HepG2 (cell line): ENCODE measurements around the gene C1GALT1C1. TPM values are rescaled to one million over a fixed set of nuclear protein-coding genes. Genes with fewer than 3 reads are reported as not detected.

Experiments
- ATAC-seq: fragments of 200-7000 bp; cut with Tn5 transposase; 3 replicates; pipeline ENCODE4 v1.9.1; 2020; ENCODE audit warnings: mild to moderate bottlenecking, moderate library complexity
- BruUV-seq: library from RNA; stranded (reverse); fragments of 400-500 nt; replicated peaks from 2 replicates; lab custom pipeline; 2021; lab: Mats Ljungman, UMichigan
- CTCF ChIA-PET: fragments of 300-600 bp; formaldehyde crosslinking; extraction: SDS; loops from one replicate; lab custom pipeline; 2021; ENCODE audit warnings: low total read pairs, inconsistent platforms, low intra/inter-chr PET ratio; lab: Yijun Ruan, JAX
- POLR2A ChIA-PET: fragments of 350-600 bp; sonication (Branson Sonifier 250); formaldehyde crosslinking; loops from one replicate; lab custom pipeline; 2020; ENCODE audit warnings: antibody characterized with exemption, inconsistent platforms; lab: Yijun Ruan, JAX
- DNase-seq: peaks from one replicate; pipeline ENCODE4 v3.0.0-alpha.2; 2015; ENCODE audit warnings: low spot score
- FAIRE-seq: peaks from 3 replicates; lab custom pipeline; 2011; peaks lifted over from hg19 to GRCh38; lab: Jason Lieb, UNC
- H2AFZ ChIP-seq: one replicate; pipeline ENCODE4 v1.6.1; 2011; ENCODE audit warnings: low read length, inconsistent platforms
- H3K27ac ChIP-seq: fragments of 300-600 bp; 3 replicates; pipeline ENCODE4 v1.8.0; 2011; ENCODE audit warnings: mixed run types, mild to moderate bottlenecking, mixed read lengths, low read length, inconsistent platforms; ENCODE audit not compliant: insufficient read depth; ENCODE audit errors: extremely low read length
- H3K27me3 ChIP-seq, 2 experiments: fragments of 200-600 bp in 1 of 2; 2 replicates in 1 of 2; 3 replicates in 1 of 2; pipeline versions ENCODE4 v1.6.0 to v1.8.0; 2011; ENCODE audit warnings: low read length in 2 of 2, mild to moderate bottlenecking in 2 of 2, moderate library complexity in 2 of 2, inconsistent platforms in 1 of 2; ENCODE audit not compliant: insufficient read depth in 2 of 2, control insufficient read depth in 1 of 2
- H3K36me3 ChIP-seq, 2 experiments: fragments of 200-600 bp in 1 of 2; replicated peaks in 1 of 2; 2 replicates in 1 of 2; 3 replicates in 1 of 2; pipeline versions ENCODE4 v1.5.1 to v1.8.0; 2011; ENCODE audit warnings: low read length in 2 of 2, inconsistent platforms in 1 of 2; ENCODE audit not compliant: insufficient read depth in 2 of 2, control insufficient read depth in 1 of 2
- H3K4me1 ChIP-seq: 2 replicates; pipeline ENCODE4 v1.5.1; 2012; ENCODE audit warnings: low read length, inconsistent platforms; ENCODE audit not compliant: insufficient read depth
- H3K4me2 ChIP-seq: 2 replicates; pipeline ENCODE4 v1.6.0; 2011; ENCODE audit warnings: low read depth, low read length, inconsistent platforms
- H3K4me3 ChIP-seq, 3 experiments: fragments of 200-600 bp in 1 of 3; sonication (generic), shearing (Covaris generic) in 1 of 3; replicated peaks in 1 of 3; 2 replicates each; pipeline ENCODE4 v1.5.1; 2011 to 2016; ENCODE audit warnings: low read length in 3 of 3, inconsistent platforms in 2 of 3, low read depth in 2 of 3, mild to moderate bottlenecking in 2 of 3, control low read depth in 1 of 3, mixed read lengths in 1 of 3; ENCODE audit not compliant: insufficient read depth in 1 of 3
- H3K79me2 ChIP-seq: one replicate; pipeline ENCODE4 v1.6.1; 2011; ENCODE audit warnings: low read length, inconsistent platforms; ENCODE audit not compliant: insufficient read depth
- H3K9ac ChIP-seq: 2 replicates; pipeline ENCODE4 v1.6.0; 2011; ENCODE audit warnings: mild to moderate bottlenecking, low read depth, low read length, inconsistent platforms; ENCODE audit not compliant: insufficient read depth
- H3K9me3 ChIP-seq: 2 replicates; pipeline ENCODE4 v1.5.1; 2012; ENCODE audit warnings: mild to moderate bottlenecking, low read length
- H4K20me1 ChIP-seq: 2 replicates; pipeline ENCODE4 v1.6.0; 2011; ENCODE audit warnings: inconsistent platforms, mild to moderate bottlenecking, low read length, moderate library complexity; ENCODE audit not compliant: insufficient read depth
- ARNTL ChIP-seq: sonication (generic); formaldehyde crosslinking; IDR thresholded peaks from 2 replicates; pipeline ENCODE4 v1.4.0; 2020; ENCODE audit warnings: mild to moderate bottlenecking, missing genetic modification reagents
- ELF3 ChIP-seq: IDR thresholded peaks from 2 replicates; pipeline ENCODE4 v1.6.1; 2016; ENCODE audit warnings: missing genetic modification reagents, missing compliant biosample characterization
- ETS1 ChIP-seq: sonication (generic); formaldehyde crosslinking; IDR thresholded peaks from 2 replicates; pipeline ENCODE4 v1.4.0; 2020; ENCODE audit warnings: missing genetic modification reagents
- GTF2F1 ChIP-seq: fragments of 150-350 bp; IDR thresholded peaks from 2 replicates; pipeline ENCODE4 v1.6.1; 2014; ENCODE audit warnings: low read length
- HBP1 ChIP-seq: IDR thresholded peaks from 2 replicates; pipeline ENCODE4 v1.6.1; 2016; ENCODE audit warnings: low read depth, control low read depth
- NR2F1 ChIP-seq, 2 experiments: fragments of 450-650 bp in 1 of 2; formaldehyde crosslinking in 1 of 2; IDR thresholded peaks; 2 replicates each; pipeline versions ENCODE4 v1.5.0 to v1.6.1; 2016 to 2020; ENCODE audit warnings: mild to moderate bottlenecking in 1 of 2, missing compliant biosample characterization in 1 of 2, missing genetic modification reagents in 1 of 2, moderate library complexity in 1 of 2
- POLR2A ChIP-seq, 2 experiments: IDR thresholded peaks; 2 replicates each; pipeline ENCODE4 v1.6.1; 2011; ENCODE audit warnings: low read depth in 2 of 2, low read length in 2 of 2, mild to moderate bottlenecking in 1 of 2, moderate library complexity in 1 of 2; ENCODE audit not compliant: insufficient read depth in 1 of 2
- REL ChIP-seq: sonication (generic); formaldehyde crosslinking; conservative IDR thresholded peaks from 2 replicates; pipeline ENCODE4 v1.8.0; 2022; ENCODE audit warnings: mild to moderate bottlenecking, missing genetic modification reagents, moderate library complexity
- SALL1 ChIP-seq: sonication (generic); formaldehyde crosslinking; IDR thresholded peaks from 2 replicates; pipeline ENCODE4 v1.8.0; 2022; ENCODE audit warnings: mild to moderate bottlenecking, missing genetic modification reagents
- TOPORS ChIP-seq: sonication (generic); formaldehyde crosslinking; IDR thresholded peaks from 2 replicates; pipeline ENCODE4 v1.8.0; 2023; ENCODE audit warnings: mild to moderate bottlenecking, missing genetic modification reagents
- TSC22D2 ChIP-seq: sonication (generic); formaldehyde crosslinking; IDR thresholded peaks from 2 replicates; pipeline ENCODE4 v1.5.1; 2020; ENCODE audit warnings: missing genetic modification reagents, mild to moderate bottlenecking, borderline replicate concordance
- WGBS: methylation state at CpG from one replicate; pipeline ENCODE4 v1.1.6; 2017; ENCODE audit warnings: low lambda C conversion rate; 5-methylcytosine and 5-hydroxymethylcytosine counted together
- in situ Hi-C: cut with HindIII; loops from 2 replicates; pipeline ENCODE4 v1.10.0; 2017; ENCODE audit warnings: low pct_unique_long_range_greater_than_20kb; ENCODE audit not compliant: extremely low pct_ligation_motif_present
- intact Hi-C: fragments of 100-400 bp; cut with micrococcal nuclease; formaldehyde crosslinking; loops from one replicate; pipeline ENCODE4 v1.10.0; 2022; ENCODE audit not compliant: unreplicated experiment
- polyA plus RNA-seq, 8 experiments: library from polyadenylated mRNA; depleted of rRNA in 3 of 8; stranded (reverse) in 7 of 8; unstranded in 1 of 8; fragments of >200 nt; fragmentation: Illumina TruSeq in 4 of 8; extraction: Trizol in 4 of 8; gene quantifications; 2 replicates each; pipeline versions ENCODE4 v1.2.1 to v1.2.3, GENCODE V29; 2011 to 2016; ENCODE audit warnings: low read depth in 4 of 8, missing spikeins in 1 of 8, mixed read lengths in 1 of 8; ENCODE audit not compliant: insufficient read depth in 1 of 8
- total RNA-seq, 5 experiments: library from RNA; depleted of rRNA; stranded (reverse); fragments of >200 nt; fragmentation: Illumina TruSeq; extraction: Trizol; gene quantifications; 2 replicates each; pipeline ENCODE4 v1.2.3, GENCODE V29; 2016; ENCODE audit warnings: low read depth in 1 of 5
- TF ChIP-seq, protein P1 (sequence below): sonication (generic); formaldehyde crosslinking; IDR thresholded peaks from 2 replicates; pipeline ENCODE4 v1.4.0; 2020; ENCODE audit warnings: mild to moderate bottlenecking, missing genetic modification reagents
- TF ChIP-seq, protein P2 (sequence below): sonication (generic); formaldehyde crosslinking; IDR thresholded peaks from 2 replicates; pipeline ENCODE4 v1.5.1; 2020; ENCODE audit warnings: missing genetic modification reagents, mild to moderate bottlenecking, borderline replicate concordance

C1GALT1C1 gene
- total and polyA plus RNA-seq, 2 of the 13 experiments (the other 11 are each of a cell fraction or from before 2014, with no cell fraction given) = 26.3 to 31.9 TPM

DNA sequence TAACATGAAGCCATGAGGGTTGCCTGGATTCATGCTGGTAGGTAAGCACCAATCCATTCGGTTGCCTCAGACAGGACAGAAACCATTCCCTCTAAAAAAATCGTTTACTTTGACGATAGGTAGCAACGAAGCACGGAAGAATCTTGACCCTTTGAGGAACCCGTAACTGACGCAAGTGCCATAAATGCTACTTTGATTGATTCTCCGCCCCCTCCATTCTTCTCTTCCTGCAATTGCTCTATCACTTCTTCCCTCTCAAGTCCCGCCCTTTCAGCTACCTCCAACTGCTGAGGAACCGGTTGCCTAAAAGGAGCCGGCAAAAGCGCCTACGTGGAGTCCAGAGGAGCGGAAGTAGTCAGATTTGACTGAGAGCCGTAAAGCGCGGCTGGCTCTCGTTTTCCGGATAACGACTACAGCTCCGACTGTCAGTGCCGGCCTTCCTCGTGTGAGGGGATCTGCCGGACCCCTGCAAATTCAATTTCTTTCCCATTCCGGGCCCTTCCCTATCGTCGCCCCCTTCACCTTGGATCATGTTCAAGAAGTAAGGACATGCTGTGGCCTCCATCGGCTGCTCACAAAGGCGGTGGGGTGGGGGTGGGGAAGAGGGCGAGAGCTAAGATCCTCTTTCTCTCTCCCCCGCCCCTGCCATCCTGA is 26.0 kb downstream of the C1GALT1C1 start, which contains the start of gene MCTS1:
Gene MCTS1 (plus strand): TSS at position 395 of the 654 bp plus-strand sequence. CDS start 136 bp downstream, at position 531.
- Histone ChIP-seq H3K4me3 (peak within 1 kb of the TSS; percentile 68 to 73 (median 72)), H3K9me3 (no peaks in the 10 kb centered on the region), H3K27me3 (no peaks in the 10 kb centered on the region; a peak in 1 of 5 replicates), H2AFZ (peak within 1 kb of the TSS; percentile 72), H3K4me2 (peak within 1 kb of the TSS; percentile 78), H4K20me1 (no peaks in the 10 kb centered on the region), H3K9ac (peak within 1 kb of the TSS; percentile 77), H3K79me2 (peaks cover 16% of the 10 kb centered on the region), H3K27ac (peak within 1 kb of the TSS; percentile 89), H3K36me3 (no peaks in the 10 kb centered on the region; a peak in 1 of 5 replicates), H3K4me1 (peaks cover 22% of the 10 kb centered on the region; the same call in 1 of the 2 replicates)
- 1% methylated on average over 20 of the region's 31 CpGs for WGBS
- DNase-seq (peak; percentile 89), ATAC-seq (peak; percentile 94), FAIRE-seq (peak; percentile 84)
- ChIA-PET CTCF (no interaction called here), POLR2A (interaction anchor here (0.6 to 2.1 kb wide), 9 partner anchors 15 to 149 kb away, joined by 3 to 42 read pairs (median 3); partner anchors contain the start of gene CUL4B)
- intact Hi-C loops (loop anchor here (1.0 to 10.0 kb wide), 2 partner anchors 43 to 89 kb away; no protein-coding TSS in a partner anchor), in situ Hi-C loops (no loop called here)
- BruUV-seq = no TSS peak
- TF ChIP-seq TOPORS (CRISPR knock-in tag) (no peak), ELF3 (CRISPR knock-in tag) (0 out of 2 replicates have a peak, but pooled peaks have one; percentile 20), ARNTL (no peak), TSC22D2 (CRISPR knock-in tag) (no peak), ETS1 (CRISPR knock-in tag) (no peak), GTF2F1 (no peak), SALL1 (peak; percentile 28; the same call in 1 of the 2 replicates), REL (no peak), HBP1 (CRISPR knock-in tag) (no peak), NR2F1 (CRISPR knock-in tag; IDR thresholded peaks at IDR 0.05) (no peak), POLR2A (IDR thresholded peaks at IDR 0.05; ENCODE audit: insufficient read depth in 1 of 2, low read depth in 2 of 2, low read length in 2 of 2) (peak in 1 of 2 experiments; percentile 42; a peak in 3 of 4 replicates)
- TF ChIP-seq, protein P1, sequence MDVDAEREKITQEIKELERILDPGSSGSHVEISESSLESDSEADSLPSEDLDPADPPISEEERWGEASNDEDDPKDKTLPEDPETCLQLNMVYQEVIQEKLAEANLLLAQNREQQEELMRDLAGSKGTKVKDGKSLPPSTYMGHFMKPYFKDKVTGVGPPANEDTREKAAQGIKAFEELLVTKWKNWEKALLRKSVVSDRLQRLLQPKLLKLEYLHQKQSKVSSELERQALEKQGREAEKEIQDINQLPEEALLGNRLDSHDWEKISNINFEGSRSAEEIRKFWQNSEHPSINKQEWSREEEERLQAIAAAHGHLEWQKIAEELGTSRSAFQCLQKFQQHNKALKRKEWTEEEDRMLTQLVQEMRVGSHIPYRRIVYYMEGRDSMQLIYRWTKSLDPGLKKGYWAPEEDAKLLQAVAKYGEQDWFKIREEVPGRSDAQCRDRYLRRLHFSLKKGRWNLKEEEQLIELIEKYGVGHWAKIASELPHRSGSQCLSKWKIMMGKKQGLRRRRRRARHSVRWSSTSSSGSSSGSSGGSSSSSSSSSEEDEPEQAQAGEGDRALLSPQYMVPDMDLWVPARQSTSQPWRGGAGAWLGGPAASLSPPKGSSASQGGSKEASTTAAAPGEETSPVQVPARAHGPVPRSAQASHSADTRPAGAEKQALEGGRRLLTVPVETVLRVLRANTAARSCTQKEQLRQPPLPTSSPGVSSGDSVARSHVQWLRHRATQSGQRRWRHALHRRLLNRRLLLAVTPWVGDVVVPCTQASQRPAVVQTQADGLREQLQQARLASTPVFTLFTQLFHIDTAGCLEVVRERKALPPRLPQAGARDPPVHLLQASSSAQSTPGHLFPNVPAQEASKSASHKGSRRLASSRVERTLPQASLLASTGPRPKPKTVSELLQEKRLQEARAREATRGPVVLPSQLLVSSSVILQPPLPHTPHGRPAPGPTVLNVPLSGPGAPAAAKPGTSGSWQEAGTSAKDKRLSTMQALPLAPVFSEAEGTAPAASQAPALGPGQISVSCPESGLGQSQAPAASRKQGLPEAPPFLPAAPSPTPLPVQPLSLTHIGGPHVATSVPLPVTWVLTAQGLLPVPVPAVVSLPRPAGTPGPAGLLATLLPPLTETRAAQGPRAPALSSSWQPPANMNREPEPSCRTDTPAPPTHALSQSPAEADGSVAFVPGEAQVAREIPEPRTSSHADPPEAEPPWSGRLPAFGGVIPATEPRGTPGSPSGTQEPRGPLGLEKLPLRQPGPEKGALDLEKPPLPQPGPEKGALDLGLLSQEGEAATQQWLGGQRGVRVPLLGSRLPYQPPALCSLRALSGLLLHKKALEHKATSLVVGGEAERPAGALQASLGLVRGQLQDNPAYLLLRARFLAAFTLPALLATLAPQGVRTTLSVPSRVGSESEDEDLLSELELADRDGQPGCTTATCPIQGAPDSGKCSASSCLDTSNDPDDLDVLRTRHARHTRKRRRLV = no peak
- TF ChIP-seq, protein P2, sequence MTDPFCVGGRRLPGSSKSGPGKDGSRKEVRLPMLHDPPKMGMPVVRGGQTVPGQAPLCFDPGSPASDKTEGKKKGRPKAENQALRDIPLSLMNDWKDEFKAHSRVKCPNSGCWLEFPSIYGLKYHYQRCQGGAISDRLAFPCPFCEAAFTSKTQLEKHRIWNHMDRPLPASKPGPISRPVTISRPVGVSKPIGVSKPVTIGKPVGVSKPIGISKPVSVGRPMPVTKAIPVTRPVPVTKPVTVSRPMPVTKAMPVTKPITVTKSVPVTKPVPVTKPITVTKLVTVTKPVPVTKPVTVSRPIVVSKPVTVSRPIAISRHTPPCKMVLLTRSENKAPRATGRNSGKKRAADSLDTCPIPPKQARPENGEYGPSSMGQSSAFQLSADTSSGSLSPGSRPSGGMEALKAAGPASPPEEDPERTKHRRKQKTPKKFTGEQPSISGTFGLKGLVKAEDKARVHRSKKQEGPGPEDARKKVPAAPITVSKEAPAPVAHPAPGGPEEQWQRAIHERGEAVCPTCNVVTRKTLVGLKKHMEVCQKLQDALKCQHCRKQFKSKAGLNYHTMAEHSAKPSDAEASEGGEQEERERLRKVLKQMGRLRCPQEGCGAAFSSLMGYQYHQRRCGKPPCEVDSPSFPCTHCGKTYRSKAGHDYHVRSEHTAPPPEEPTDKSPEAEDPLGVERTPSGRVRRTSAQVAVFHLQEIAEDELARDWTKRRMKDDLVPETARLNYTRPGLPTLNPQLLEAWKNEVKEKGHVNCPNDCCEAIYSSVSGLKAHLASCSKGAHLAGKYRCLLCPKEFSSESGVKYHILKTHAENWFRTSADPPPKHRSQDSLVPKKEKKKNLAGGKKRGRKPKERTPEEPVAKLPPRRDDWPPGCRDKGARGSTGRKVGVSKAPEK (CRISPR knock-in tag) = no peak
